Measurements from ENCODE around the gene EBPL.
A peak's percentile ranks its signal among the peaks of the same experiment; 100 is the strongest.

- no peak for TF ChIP-seq CTCF (IDR thresholded peaks at IDR 0.05)
- no peak for TF ChIP-seq POLR2A (IDR thresholded peaks at IDR 0.05)
- TF ChIP-seq POLR2AphosphoS5 (IDR thresholded peaks at IDR 0.05; ENCODE audit: insufficient read depth in 1 of 2, low read depth in 1 of 2) = peak in 1 of 2 donors; percentile 42
These were observed 35.4 kb downstream of the EBPL start for GRCh38 chr13:49655906-49656305.

Data from vagina (tissue), 2 donors.